ENCODE results near the gene RSPO1.

The RSPO1 gene

DNA sequence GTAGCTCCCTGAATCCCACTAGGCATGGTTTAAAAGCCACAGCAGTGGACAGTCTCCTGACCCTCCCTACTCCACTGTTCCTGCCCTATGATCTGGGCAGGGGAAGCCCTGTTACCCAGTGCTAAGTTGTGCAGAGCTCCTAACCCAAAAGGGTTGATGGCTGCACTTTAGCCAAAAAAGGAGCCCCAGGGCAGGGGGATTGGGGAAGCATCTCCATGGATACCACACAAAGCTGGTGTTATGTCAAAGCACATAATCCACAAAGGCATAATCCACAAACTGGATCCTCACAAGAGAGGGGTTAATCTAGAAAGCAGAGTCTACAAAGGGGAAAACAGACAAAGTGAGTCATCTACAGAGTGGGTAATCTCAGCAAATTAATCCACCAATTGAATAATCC lies 5.7 kb downstream of the RSPO1 start:
- Histone ChIP-seq H3K36me3 (no peaks in the 10 kb centered on the region), H3K4me1 (peaks cover 0 to 11% (median 4%) of the 10 kb centered on the region in 4 donors), H3K27ac (no peak overlapping the region), H3K27me3 (peaks cover 0 to 90% of the 10 kb centered on the region in 2 donors), H3K4me3 (no peak overlapping the region), H3K9me3 (no peaks in the 10 kb centered on the region)
- intact Hi-C loops (cut with DNase I; ENCODE audit: low total_unique reads), result no loop called here
- TF ChIP-seq, protein P1, sequence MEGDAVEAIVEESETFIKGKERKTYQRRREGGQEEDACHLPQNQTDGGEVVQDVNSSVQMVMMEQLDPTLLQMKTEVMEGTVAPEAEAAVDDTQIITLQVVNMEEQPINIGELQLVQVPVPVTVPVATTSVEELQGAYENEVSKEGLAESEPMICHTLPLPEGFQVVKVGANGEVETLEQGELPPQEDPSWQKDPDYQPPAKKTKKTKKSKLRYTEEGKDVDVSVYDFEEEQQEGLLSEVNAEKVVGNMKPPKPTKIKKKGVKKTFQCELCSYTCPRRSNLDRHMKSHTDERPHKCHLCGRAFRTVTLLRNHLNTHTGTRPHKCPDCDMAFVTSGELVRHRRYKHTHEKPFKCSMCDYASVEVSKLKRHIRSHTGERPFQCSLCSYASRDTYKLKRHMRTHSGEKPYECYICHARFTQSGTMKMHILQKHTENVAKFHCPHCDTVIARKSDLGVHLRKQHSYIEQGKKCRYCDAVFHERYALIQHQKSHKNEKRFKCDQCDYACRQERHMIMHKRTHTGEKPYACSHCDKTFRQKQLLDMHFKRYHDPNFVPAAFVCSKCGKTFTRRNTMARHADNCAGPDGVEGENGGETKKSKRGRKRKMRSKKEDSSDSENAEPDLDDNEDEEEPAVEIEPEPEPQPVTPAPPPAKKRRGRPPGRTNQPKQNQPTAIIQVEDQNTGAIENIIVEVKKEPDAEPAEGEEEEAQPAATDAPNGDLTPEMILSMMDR (IDR thresholded peaks at IDR 0.05), result no peak
- no peak for DNase-seq

DNA sequence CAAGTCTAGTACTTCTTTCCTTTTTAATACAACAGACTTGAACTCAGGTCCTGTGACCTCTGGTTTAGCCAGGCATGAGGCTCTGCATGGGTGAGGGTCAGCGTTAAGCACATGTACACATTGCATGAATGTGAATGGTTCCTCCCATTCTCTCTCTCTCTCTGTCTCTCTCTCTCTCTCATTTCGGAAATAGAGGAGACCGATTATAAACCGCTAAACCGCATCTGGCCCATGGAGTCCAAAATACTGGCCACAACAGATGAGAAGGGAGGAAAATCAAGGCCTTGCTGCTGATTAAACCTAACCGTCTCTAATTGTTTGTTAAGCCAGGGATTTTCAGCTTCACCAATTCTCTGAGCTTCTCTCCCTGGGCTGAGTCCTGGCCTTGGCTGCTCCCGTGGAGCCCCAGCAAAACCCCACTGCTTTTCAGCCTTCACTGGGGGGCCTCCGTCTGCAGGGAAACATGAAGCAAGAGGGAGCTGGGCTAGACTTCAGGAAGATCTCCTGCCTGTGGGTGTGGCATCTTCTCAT lies 6.6 kb downstream of the RSPO1 start:
- H3K4me3 ChIP-seq, result no peak overlapping the region
- TF ChIP-seq, protein P1 (IDR thresholded peaks at IDR 0.05), result no peak
- DNase-seq, result no peak
- no peaks in the 10 kb centered on the region for H3K36me3 ChIP-seq
- peaks cover 0 to 2% (median 0%) of the 10 kb centered on the region in 4 donors for H3K4me1 ChIP-seq
- no peaks in the 10 kb centered on the region for H3K9me3 ChIP-seq
- intact Hi-C loops (cut with DNase I; ENCODE audit: low total_unique reads), result no loop called here
- peaks cover 0 to 85% of the 10 kb centered on the region in 2 donors for H3K27me3 ChIP-seq
- H3K27ac ChIP-seq, result no peak overlapping the region

DNA sequence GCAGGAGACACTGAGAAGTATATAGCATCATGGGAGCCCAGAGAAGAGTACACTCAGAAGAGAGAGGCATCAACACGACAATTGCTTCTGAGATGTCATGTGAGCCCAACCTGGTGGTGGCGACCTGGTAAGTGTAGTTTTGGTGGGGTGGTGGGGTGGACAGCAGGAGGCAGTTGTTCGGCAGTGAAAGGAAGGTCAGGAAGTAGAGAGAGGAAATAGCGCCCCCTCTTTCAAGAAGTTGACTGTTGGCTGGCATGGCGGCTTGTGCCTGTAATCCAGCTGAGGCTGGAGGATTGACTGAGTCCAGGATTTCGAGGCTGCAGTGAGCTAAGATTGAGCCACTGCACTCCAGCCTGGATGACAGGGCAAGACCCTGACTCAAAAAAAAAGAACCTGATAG lies 12.6 kb downstream of the RSPO1 start:
- Histone ChIP-seq H3K36me3 (no peaks in the 10 kb centered on the region), H3K9me3 (no peaks in the 10 kb centered on the region), H3K4me1 (no peaks in the 10 kb centered on the region), H3K27ac (no peak overlapping the region), H3K4me3 (no peak overlapping the region), H3K27me3 (peaks cover 0 to 43% of the 10 kb centered on the region in 2 donors)
- TF ChIP-seq, protein P1 (IDR thresholded peaks at IDR 0.05), result no peak
- no peak for DNase-seq
- intact Hi-C loops (cut with DNase I; ENCODE audit: low total_unique reads), result no loop called here

DNA sequence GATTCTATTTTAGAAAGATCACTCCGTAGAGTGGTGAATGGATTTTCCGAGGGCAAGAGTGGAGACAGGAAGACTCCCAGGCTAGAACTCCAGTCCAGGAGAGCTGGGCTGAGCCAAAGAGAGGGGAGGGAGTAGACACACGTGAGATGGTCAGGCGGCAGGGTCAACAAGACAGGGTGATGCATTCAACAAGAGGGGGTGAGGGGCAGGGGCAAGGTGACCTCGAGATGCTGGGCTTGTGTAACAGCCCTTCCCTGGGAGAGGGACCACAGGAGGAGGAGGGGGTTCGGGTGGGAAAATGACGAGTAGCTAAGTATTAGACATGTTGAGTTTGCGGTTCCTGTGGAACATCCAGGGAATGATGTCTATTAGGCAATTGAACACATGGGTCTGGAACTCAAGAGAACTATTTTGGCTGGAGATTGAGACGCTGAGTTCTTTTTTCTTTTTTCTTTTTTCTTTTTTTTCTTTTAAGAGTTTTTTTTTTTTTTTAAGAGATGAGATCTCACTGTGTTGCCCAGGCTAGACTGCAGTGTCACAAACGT lies 13.3 kb downstream of the RSPO1 start:
- DNase-seq, result no peak
- Histone ChIP-seq H3K27me3 (peaks cover 0 to 43% of the 10 kb centered on the region in 2 donors), H3K9me3 (no peaks in the 10 kb centered on the region)

DNA sequence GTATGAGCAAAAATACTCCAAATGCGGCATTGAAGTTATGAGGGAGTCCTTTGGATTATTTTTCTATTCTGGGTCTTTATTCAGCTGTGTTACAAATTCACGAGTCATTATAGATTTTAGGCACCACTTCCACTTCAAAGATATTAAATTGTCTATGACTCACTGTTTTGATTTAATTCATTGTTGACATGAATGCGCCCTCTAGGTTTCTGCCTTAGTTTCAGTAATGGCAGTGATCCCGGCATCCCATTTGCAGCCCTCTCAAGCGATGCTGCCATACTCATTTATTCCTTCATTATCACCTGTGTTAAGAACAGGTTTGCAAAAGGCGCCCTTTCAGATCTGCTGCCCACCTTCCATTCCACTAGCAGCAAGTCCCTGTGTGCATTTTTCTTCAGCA lies 14.0 kb downstream of the RSPO1 start:
- Histone ChIP-seq H3K27me3 (peaks cover 0 to 44% of the 10 kb centered on the region in 2 donors), H3K36me3 (no peaks in the 10 kb centered on the region), H3K4me3 (no peak overlapping the region), H3K9me3 (no peaks in the 10 kb centered on the region), H3K27ac (no peak overlapping the region), H3K4me1 (no peaks in the 10 kb centered on the region)
- no peak for DNase-seq
- TF ChIP-seq, protein P1 (IDR thresholded peaks at IDR 0.05), result no peak
- intact Hi-C loops (cut with DNase I; ENCODE audit: low total_unique reads), result no loop called here

More for the DNA sequence above, 13.3 kb downstream of the RSPO1 start:
- H3K4me3 ChIP-seq, result no peak overlapping the region
- no peaks in the 10 kb centered on the region for H3K36me3 ChIP-seq
- H3K27ac ChIP-seq, result no peak overlapping the region
- TF ChIP-seq, protein P1 (IDR thresholded peaks at IDR 0.05), result no peak
- intact Hi-C loops (cut with DNase I; ENCODE audit: low total_unique reads), result no loop called here
- no peaks in the 10 kb centered on the region for H3K4me1 ChIP-seq
